ENCODE measurements around the gene FGGY.
A peak's percentile ranks its signal among the peaks of the same experiment; 100 is the strongest.

The FGGY gene

DNA sequence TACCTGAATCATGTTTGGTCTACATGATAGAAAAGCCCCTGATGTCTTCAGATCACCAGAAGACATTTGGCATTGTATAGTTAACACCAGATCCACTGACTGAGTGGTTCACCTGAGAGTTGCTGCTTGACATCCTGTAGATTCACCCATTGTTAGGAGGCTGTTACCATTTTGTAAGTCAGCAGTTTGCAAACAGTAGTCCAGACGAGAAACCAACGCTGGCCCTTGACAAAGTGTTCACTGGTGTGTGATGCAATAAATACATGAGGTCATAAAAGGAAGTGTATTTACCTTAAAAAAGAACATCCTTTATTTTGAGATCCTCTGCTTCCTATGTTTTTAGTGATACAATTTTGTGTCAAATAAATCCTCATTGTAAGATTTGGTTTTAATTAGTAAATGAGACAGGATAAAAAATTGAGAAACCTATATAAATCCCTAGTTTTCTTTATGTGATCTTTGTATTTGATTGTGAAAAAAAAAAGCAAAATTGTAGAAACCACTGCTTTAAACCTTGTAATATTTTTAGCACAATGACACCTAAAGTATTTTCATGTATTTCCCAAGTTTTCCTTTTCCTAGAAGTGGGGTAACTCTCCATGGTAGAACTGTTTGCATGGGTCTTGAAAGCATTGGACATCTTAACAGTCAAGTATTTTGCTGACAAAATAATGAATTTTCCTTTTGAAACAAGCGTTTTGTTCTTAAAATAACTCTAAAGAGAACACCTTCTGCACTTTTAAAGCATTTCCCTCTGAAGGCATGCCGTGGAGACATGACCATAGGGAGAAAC lies 204.3 kb downstream of the FGGY start:
- TF ChIP-seq, protein P1, sequence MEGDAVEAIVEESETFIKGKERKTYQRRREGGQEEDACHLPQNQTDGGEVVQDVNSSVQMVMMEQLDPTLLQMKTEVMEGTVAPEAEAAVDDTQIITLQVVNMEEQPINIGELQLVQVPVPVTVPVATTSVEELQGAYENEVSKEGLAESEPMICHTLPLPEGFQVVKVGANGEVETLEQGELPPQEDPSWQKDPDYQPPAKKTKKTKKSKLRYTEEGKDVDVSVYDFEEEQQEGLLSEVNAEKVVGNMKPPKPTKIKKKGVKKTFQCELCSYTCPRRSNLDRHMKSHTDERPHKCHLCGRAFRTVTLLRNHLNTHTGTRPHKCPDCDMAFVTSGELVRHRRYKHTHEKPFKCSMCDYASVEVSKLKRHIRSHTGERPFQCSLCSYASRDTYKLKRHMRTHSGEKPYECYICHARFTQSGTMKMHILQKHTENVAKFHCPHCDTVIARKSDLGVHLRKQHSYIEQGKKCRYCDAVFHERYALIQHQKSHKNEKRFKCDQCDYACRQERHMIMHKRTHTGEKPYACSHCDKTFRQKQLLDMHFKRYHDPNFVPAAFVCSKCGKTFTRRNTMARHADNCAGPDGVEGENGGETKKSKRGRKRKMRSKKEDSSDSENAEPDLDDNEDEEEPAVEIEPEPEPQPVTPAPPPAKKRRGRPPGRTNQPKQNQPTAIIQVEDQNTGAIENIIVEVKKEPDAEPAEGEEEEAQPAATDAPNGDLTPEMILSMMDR (IDR thresholded peaks at IDR 0.05; ENCODE audit: low read depth, low read length), result no peak
- in situ Hi-C loops (cut with HindIII; ENCODE audit: low sequenced_read_pairs), result no loop called here
- no peak for DNase-seq (ENCODE audit: low read depth, low spot score)
- H3K4me3 ChIP-seq (ENCODE audit: low read depth, low read length), result no peak overlapping the region

DNA sequence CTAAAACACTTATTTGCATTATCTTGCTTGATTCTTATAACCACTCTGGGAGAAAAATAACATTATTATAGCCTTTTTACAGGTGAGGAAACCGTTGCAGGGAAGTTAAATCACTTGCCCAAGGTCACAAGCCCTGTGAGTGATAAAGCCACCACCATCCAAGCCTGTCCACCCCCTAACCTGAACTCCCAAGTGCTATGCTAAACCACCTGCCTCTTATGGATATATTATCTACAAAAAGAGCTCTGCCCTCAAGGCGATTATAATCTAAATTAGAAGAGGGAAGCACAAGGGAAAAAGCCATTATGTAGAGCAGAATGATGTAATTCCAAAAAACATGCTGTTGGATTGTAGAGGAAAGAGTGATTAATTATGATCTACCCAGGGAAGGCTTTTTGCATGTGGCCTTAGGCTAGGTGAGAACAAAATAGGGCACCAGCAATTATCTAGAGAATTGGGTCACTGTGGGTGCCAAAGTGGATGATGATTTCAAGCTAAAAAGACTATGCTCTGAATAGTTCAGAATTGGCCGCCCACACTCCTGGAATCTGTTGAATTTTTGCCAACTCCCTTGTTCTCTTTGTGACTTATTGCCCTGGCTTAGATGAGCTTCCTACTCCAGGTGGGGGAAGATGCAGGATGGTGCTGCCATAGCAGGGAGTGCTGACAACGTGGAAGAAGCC lies 205.3 kb downstream of the FGGY start:
- no peak for DNase-seq (ENCODE audit: low read depth, low spot score)
- H3K4me3 ChIP-seq (ENCODE audit: low read depth, low read length), result no peak overlapping the region
- in situ Hi-C loops (cut with HindIII; ENCODE audit: low sequenced_read_pairs), result no loop called here
- TF ChIP-seq, protein P1 (IDR thresholded peaks at IDR 0.05; ENCODE audit: low read depth, low read length), result no peak

- TF ChIP-seq, protein P1 (IDR thresholded peaks at IDR 0.05; ENCODE audit: low read depth, low read length), result no peak
- in situ Hi-C loops (cut with HindIII; ENCODE audit: low sequenced_read_pairs), result no loop called here
- no peak overlapping the region for H3K4me3 ChIP-seq (ENCODE audit: low read depth, low read length)
- no peak for DNase-seq (ENCODE audit: low read depth, low spot score)
Observed at GRCh38 chr1:59504276-59504675, 207.4 kb downstream of the FGGY start.

- TF ChIP-seq, protein P1 (IDR thresholded peaks at IDR 0.05; ENCODE audit: low read depth, low read length), result no peak
- H3K4me3 ChIP-seq (ENCODE audit: low read depth, low read length), result no peak overlapping the region
- DNase-seq (ENCODE audit: low read depth, low spot score), result no peak
- in situ Hi-C loops (cut with HindIII; ENCODE audit: low sequenced_read_pairs), result no loop called here
Observed at GRCh38 chr1:59505596-59506028, 208.7 kb downstream of the FGGY start.

GRCh38 chr1:59506952-59507351 lies 210.1 kb downstream of the FGGY start:
- H3K4me3 ChIP-seq (ENCODE audit: low read depth, low read length), result no peak overlapping the region
- in situ Hi-C loops (cut with HindIII; ENCODE audit: low sequenced_read_pairs), result no loop called here
- peak; percentile 41 for DNase-seq (ENCODE audit: low read depth, low spot score)
- TF ChIP-seq, protein P1 (IDR thresholded peaks at IDR 0.05; ENCODE audit: low read depth, low read length), result no peak

DNA sequence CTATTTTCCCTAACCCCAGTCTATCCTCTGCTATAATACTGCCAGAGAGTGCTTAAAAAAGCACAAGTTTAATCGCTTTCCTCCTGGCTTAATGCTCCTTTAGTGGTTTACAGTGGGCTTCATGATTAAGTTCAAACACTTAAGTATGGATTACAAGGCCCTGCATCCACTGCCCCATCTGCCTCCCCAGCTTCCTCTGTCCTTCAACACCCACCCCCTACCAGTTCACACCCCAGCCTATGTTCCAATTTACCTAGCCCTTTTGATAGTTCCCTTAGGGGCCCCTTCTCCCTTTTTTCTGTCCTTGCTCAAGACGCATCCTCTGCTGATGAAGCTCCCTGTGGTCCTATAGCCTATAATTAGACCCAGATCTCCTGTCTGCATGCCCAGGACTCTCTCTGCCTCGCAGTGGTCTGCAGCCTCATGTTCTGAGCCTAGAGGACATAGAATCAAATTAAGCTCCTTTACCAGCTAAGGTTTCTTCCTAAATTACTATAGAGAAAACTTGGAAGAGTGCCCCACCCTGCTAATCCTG lies 212.5 kb downstream of the FGGY start:
- in situ Hi-C loops (cut with HindIII; ENCODE audit: low sequenced_read_pairs), result no loop called here
- H3K4me3 ChIP-seq (ENCODE audit: low read depth, low read length), result no peak overlapping the region
- TF ChIP-seq, protein P1 (IDR thresholded peaks at IDR 0.05; ENCODE audit: low read depth, low read length), result no peak
- no peak for DNase-seq (ENCODE audit: low read depth, low spot score)
